NCI-H1436 treated with DMSO at 0.1 percent for 48 hours (cell line): ENCODE data around the gene PSME1.

Source experiments
- DNase-seq: peaks from one replicate; lab custom pipeline; 2025; lab: John Stamatoyannopoulos, UW

The PSME1 gene

GRCh38 chr14:24176599-24176998, 40.6 kb downstream of the PSME1 start:
- DNase-seq: no peak

GRCh38 chr14:24177041-24177825, 41.2 kb downstream of the PSME1 start:
- DNase-seq: no peak

- DNase-seq: no peak
Measured at GRCh38 chr14:24177891-24178290, 41.9 kb downstream of the PSME1 start.

- no peak for DNase-seq
Measured at GRCh38 chr14:24178399-24179178, 42.6 kb downstream of the PSME1 start.

- DNase-seq: no peak
Measured at GRCh38 chr14:24179294-24179960, 43.4 kb downstream of the PSME1 start.

- DNase-seq: no peak
Measured at GRCh38 chr14:24179961-24180796, 44.2 kb downstream of the PSME1 start.

GRCh38 chr14:24181371-24182077, 45.5 kb downstream of the PSME1 start:
- DNase-seq: no peak

- no peak for DNase-seq
Measured at GRCh38 chr14:24182110-24182882, 46.3 kb downstream of the PSME1 start.

GRCh38 chr14:24183014-24183481, 47.1 kb downstream of the PSME1 start:
- no peak for DNase-seq

GRCh38 chr14:24184104-24184970, 48.3 kb downstream of the PSME1 start:
- DNase-seq: no peak

GRCh38 chr14:24185026-24185425, 49.0 kb downstream of the PSME1 start:
- no peak for DNase-seq

GRCh38 chr14:24185741-24186140, 49.7 kb downstream of the PSME1 start:
- DNase-seq: no peak

- no peak for DNase-seq
Measured at GRCh38 chr14:24186831-24187538, 51.0 kb downstream of the PSME1 start.

- no peak for DNase-seq
Measured at GRCh38 chr14:24187539-24187915, 51.5 kb downstream of the PSME1 start.
